ENCODE measurements around the gene WDR48. TPM values are rescaled to one million over a fixed set of nuclear protein-coding genes. Genes with fewer than 3 reads are reported as not detected.

Gene WDR48
- total and polyA plus RNA-seq, 8 donors, result 6.3 to 25.8 (median 15.4) TPM

GRCh38 chr3:39086144-39086543, 34.3 kb downstream of the WDR48 start:
- intact Hi-C loops (cut with DNase I), result no loop called here
- WGBS, 2 donors, result 85% methylated on average over 4 of the region's 4 CpGs
- DNase-seq, result no peak
- Histone ChIP-seq H3K4me1 (no peaks in the 10 kb centered on the region), H3K27me3 (no peaks in the 10 kb centered on the region), H3K9me3 (no peaks in the 10 kb centered on the region), H3K27ac (no peak overlapping the region), H3K4me3 (no peak overlapping the region), H3K36me3 (peaks cover 5 to 33% (median 9%) of the 10 kb centered on the region in 3 donors)
- no peak for ATAC-seq
- no peak for TF ChIP-seq CTCF (IDR thresholded peaks at IDR 0.05)
- no peak for FAIRE-seq

GRCh38 chr3:39088456-39088855, 36.6 kb downstream of the WDR48 start:
- intact Hi-C loops (cut with DNase I), result no loop called here
- TF ChIP-seq CTCF (IDR thresholded peaks at IDR 0.05), result no peak
- no peak for DNase-seq

GRCh38 chr3:39088889-39089288, 37.1 kb downstream of the WDR48 start:
- Histone ChIP-seq H3K4me1 (no peaks in the 10 kb centered on the region), H3K9me3 (no peaks in the 10 kb centered on the region), H3K36me3 (peaks cover 5 to 48% (median 10%) of the 10 kb centered on the region in 3 donors), H3K27ac (no peak overlapping the region), H3K4me3 (no peak overlapping the region), H3K27me3 (no peaks in the 10 kb centered on the region)
- ATAC-seq (no peak), FAIRE-seq (no peak), DNase-seq (no peak)
- 80 to 87% methylated on average over 3 of the region's 3 CpGs for WGBS, 2 donors
- intact Hi-C loops (cut with DNase I), result no loop called here
- TF ChIP-seq CTCF (IDR thresholded peaks at IDR 0.05), result no peak

More at GRCh38 chr3:39088456-39088855, 36.6 kb downstream of the WDR48 start:
- no peak overlapping the region for H3K4me3 ChIP-seq
- no peaks in the 10 kb centered on the region for H3K9me3 ChIP-seq
- H3K27me3 ChIP-seq, result no peaks in the 10 kb centered on the region
- H3K36me3 ChIP-seq, result peaks cover 5 to 46% (median 9%) of the 10 kb centered on the region in 3 donors
- no peak overlapping the region for H3K27ac ChIP-seq
- ATAC-seq (no peak), FAIRE-seq (no peak)
- WGBS, 2 donors, result 88 to 93% methylated on average over 3 of the region's 3 CpGs
- H3K4me1 ChIP-seq, result no peaks in the 10 kb centered on the region

- peaks cover 3 to 55% (median 20%) of the 10 kb centered on the region in 3 donors for H3K36me3 ChIP-seq
- ATAC-seq, result no peak
- 86 to 89% methylated on average over 2 of the region's 2 CpGs for WGBS, 2 donors
- no peak overlapping the region for H3K4me3 ChIP-seq
- no peak overlapping the region for H3K27ac ChIP-seq
- TF ChIP-seq CTCF (IDR thresholded peaks at IDR 0.05), result no peak
- H3K9me3 ChIP-seq, result no peaks in the 10 kb centered on the region
- H3K27me3 ChIP-seq, result no peaks in the 10 kb centered on the region
- H3K4me1 ChIP-seq, result no peaks in the 10 kb centered on the region
- FAIRE-seq, result no peak
- intact Hi-C loops (cut with DNase I), result no loop called here
- no peak for DNase-seq
Measured at GRCh38 chr3:39090922-39091321, 39.1 kb downstream of the WDR48 start.

- H3K36me3 ChIP-seq, result peaks cover 0 to 50% (median 32%) of the 10 kb centered on the region in 3 donors
- no peaks in the 10 kb centered on the region for H3K27me3 ChIP-seq
- H3K4me3 ChIP-seq, result no peak overlapping the region
- H3K4me1 ChIP-seq, result no peaks in the 10 kb centered on the region
- no peaks in the 10 kb centered on the region for H3K9me3 ChIP-seq
- DNase-seq, result no peak
- no peak for FAIRE-seq
- intact Hi-C loops (cut with DNase I), result no loop called here
- ATAC-seq, result no peak
- WGBS, 2 donors, result 71 to 74% methylated on average over 7 of the region's 7 CpGs
- no peak for TF ChIP-seq CTCF (IDR thresholded peaks at IDR 0.05)
- no peak overlapping the region for H3K27ac ChIP-seq
Measured at GRCh38 chr3:39094851-39095677, 43.2 kb downstream of the WDR48 start.

All from pancreas (tissue), 10 donors.